K562 (cell line): ENCODE results near the gene CCR9. TPM values are rescaled to one million over a fixed set of nuclear protein-coding genes. Genes with fewer than 3 reads are reported as not detected.

ENCODE experiments used
- ATF1 ChIP-seq, 2 experiments: fragments of 450-650 bp in 1 of 2; IDR thresholded peaks; 2 replicates each; pipeline ENCODE4 v1.6.1; 2016; ENCODE audit warnings: missing compliant biosample characterization in 1 of 2, missing genetic modification characterization in 1 of 2
- ATF6 ChIP-seq: sonication (generic); formaldehyde crosslinking; IDR thresholded peaks from 2 replicates; pipeline ENCODE4 v1.4.0; 2020; ENCODE audit warnings: mild to moderate bottlenecking, missing genetic modification reagents
- CCAR2 ChIP-seq: fragments of 200-400 bp; formaldehyde crosslinking; IDR thresholded peaks from 2 replicates; pipeline ENCODE4 v1.6.1; 2017; ENCODE audit warnings: mild to moderate bottlenecking, low read depth, low read length
- CHD2 ChIP-seq: IDR thresholded peaks from 2 replicates; pipeline ENCODE4 v1.6.1; 2011; ENCODE audit warnings: low read depth, low read length
- COPS2 ChIP-seq: fragments of 450-650 bp; conservative IDR thresholded peaks from 2 replicates; pipeline ENCODE4 v1.6.1; 2016; ENCODE audit warnings: mild to moderate bottlenecking, moderate library complexity
- CREB1 ChIP-seq, 2 experiments: sonication (generic) in 1 of 2; formaldehyde crosslinking in 1 of 2; IDR thresholded peaks; 2 replicates each; pipeline versions ENCODE4 v1.6.1 to v1.8.0; 2012 to 2022; ENCODE audit warnings: inconsistent platforms in 1 of 2, mild to moderate bottlenecking in 1 of 2, missing genetic modification reagents in 1 of 2, moderate library complexity in 1 of 2
- HDAC2 ChIP-seq: fragments of 450-650 bp; IDR thresholded peaks from 2 replicates; pipeline ENCODE4 v1.6.1; 2016; ENCODE audit warnings: mild to moderate bottlenecking
- KLF16 ChIP-seq: IDR thresholded peaks from 2 replicates; pipeline ENCODE4 v1.6.1; 2016; ENCODE audit warnings: antibody characterized with exemption
- MYBL2 ChIP-seq, 2 experiments: fragments of 450-650 bp in 1 of 2; sonication (generic) in 1 of 2; formaldehyde crosslinking in 1 of 2; IDR thresholded peaks; 2 replicates each; pipeline versions ENCODE4 v1.6.1 to v1.8.1; 2017 to 2022; ENCODE audit warnings: borderline replicate concordance in 1 of 2, inconsistent platforms in 1 of 2, low read depth in 1 of 2, mild to moderate bottlenecking in 1 of 2, missing genetic modification reagents in 1 of 2, moderate library complexity in 1 of 2
- NELFE ChIP-seq: IDR thresholded peaks from 2 replicates; pipeline ENCODE4 v1.6.1; 2011; ENCODE audit warnings: mild to moderate bottlenecking; ENCODE audit not compliant: insufficient read depth, insufficient read length
- PHB2 ChIP-seq: fragments of 450-650 bp; IDR thresholded peaks from 2 replicates; pipeline ENCODE4 v1.6.1; 2017; ENCODE audit warnings: low read depth
- PRDM10 ChIP-seq: fragments of 450-650 bp; IDR thresholded peaks from 2 replicates; pipeline ENCODE4 v1.6.1; 2018; ENCODE audit not compliant: partially characterized antibody
- SRSF7 ChIP-seq: fragments of 200-400 bp; formaldehyde crosslinking; optimal IDR thresholded peaks from 2 replicates; pipeline ENCODE3; 2017; ENCODE audit warnings: mild to moderate bottlenecking, low read depth, low read length
- TAF1 ChIP-seq: IDR thresholded peaks from 2 replicates; pipeline ENCODE4 v1.6.1; 2011; ENCODE audit warnings: mild to moderate bottlenecking, low read length, moderate library complexity; ENCODE audit not compliant: insufficient read depth, control insufficient read depth, severe bottlenecking; ENCODE audit errors: extremely low read depth
- THRAP3 ChIP-seq: fragments of 450-650 bp; IDR thresholded peaks from 2 replicates; pipeline ENCODE4 v1.6.1; 2016; ENCODE audit warnings: mild to moderate bottlenecking, inconsistent platforms, borderline replicate concordance
- U2AF1 ChIP-seq: fragments of 200-400 bp; formaldehyde crosslinking; optimal IDR thresholded peaks from 2 replicates; pipeline ENCODE3; 2017; ENCODE audit warnings: mild to moderate bottlenecking, low read depth, low read length, moderate library complexity
- ZKSCAN1 ChIP-seq: fragments of 150-350 bp; IDR thresholded peaks from 2 replicates; pipeline ENCODE4 v1.6.1; 2016; ENCODE audit warnings: low read depth, low read length
- ZKSCAN8 ChIP-seq: fragments of 200-800 bp; sonication (Bioruptor generic); IDR thresholded peaks from 2 replicates; pipeline ENCODE4 v1.6.1; 2016; ENCODE audit warnings: missing genetic modification characterization, missing compliant biosample characterization
- ZNF121 ChIP-seq: sonication (generic); formaldehyde crosslinking; conservative IDR thresholded peaks from 2 replicates; pipeline ENCODE4 v1.8.0; 2022; ENCODE audit warnings: missing genetic modification reagents
- ZNF584 ChIP-seq: fragments of 200-800 bp; sonication (Bioruptor generic); IDR thresholded peaks from 2 replicates; pipeline ENCODE4 v1.6.1; 2016; ENCODE audit warnings: low read depth, mild to moderate bottlenecking, missing genetic modification characterization, missing compliant biosample characterization
- ZNF785 ChIP-seq: fragments of 250-450 bp; sonication (Bioruptor Pico); IDR thresholded peaks from 2 replicates; pipeline ENCODE4 v1.4.0; 2020; ENCODE audit warnings: mild to moderate bottlenecking
- polyA plus RNA-seq, 8 experiments: library from polyadenylated mRNA; depleted of rRNA in 4 of 8; stranded (reverse) in 5 of 8; unstranded in 3 of 8; fragments of >200 nt; fragmentation: Nextera tagmentation in 2 of 8; fragmentation: Illumina TruSeq in 1 of 8; extraction: Ambion mirVana in 2 of 8; extraction: Trizol in 1 of 8; gene quantifications; 2 replicates each; pipeline versions ENCODE4 v1.2.1 to v1.2.3, GENCODE V29; 2011 to 2014; ENCODE audit warnings: inconsistent platforms in 1 of 8, missing spikeins in 1 of 8
- total RNA-seq, 7 experiments: library from RNA; depleted of rRNA in 6 of 7; stranded (reverse); fragments of >200 nt in 6 of 7; fragmentation: Illumina TruSeq in 2 of 7; extraction: Trizol in 2 of 7; gene quantifications; 2 replicates each; pipeline versions ENCODE4 v1.2.1 to v1.2.3, GENCODE V29; 2011 to 2021; ENCODE audit warnings: low replicate concordance in 1 of 7

The CCR9 gene
- total and polyA plus RNA-seq, 9 of the 15 experiments (the other 6 are each of a cell fraction or from before 2014, with no cell fraction given) = not detected

GRCh38 chr3:45881078-45882022 is 5.0 kb upstream of the CCR9 start (continued):
- TF ChIP-seq COPS2 (no peak), MYBL2 (IDR thresholded peaks at IDR 0.05; ENCODE audit: low read depth) (no peak), MYBL2 (CRISPR knock-in tag; IDR thresholded peaks at IDR 0.05; ENCODE audit: borderline replicate concordance) (no peak), SRSF7 (no peak), THRAP3 (no peak), PHB2 (peak; percentile 70; the same call in 1 of the 2 replicates), HDAC2 (peak; percentile 86), KLF16 (peak; percentile 85), ZKSCAN8 (no peak), CHD2 (no peak), ATF6 (CRISPR knock-in tag) (no peak), U2AF1 (no peak), CREB1 (IDR thresholded peaks at IDR 0.05) (no peak), CREB1 (CRISPR knock-in tag; IDR thresholded peaks at IDR 0.05) (no peak), ZNF584 (CRISPR knock-in tag) (no peak), NELFE (no peak), ATF1 (CRISPR knock-in tag; IDR thresholded peaks at IDR 0.05) (no peak), ATF1 (tag; IDR thresholded peaks at IDR 0.05) (no peak), CCAR2 (no peak), PRDM10 (no peak), ZKSCAN1 (no peak), ZNF121 (CRISPR knock-in tag) (no peak), TAF1 (no peak), ZNF785 (no peak)
